HUES6 (cell line): ENCODE data around the gene ENKD1.

Source experiments
- H3K27ac ChIP-seq: 2 replicates; pipeline ENCODE4 v1.7.0; 2013; ENCODE audit warnings: low read depth, mild to moderate bottlenecking, low read length, inconsistent platforms
- H3K27me3 ChIP-seq: 2 replicates; pipeline ENCODE4 v1.6.1; 2013; ENCODE audit warnings: low read length; ENCODE audit not compliant: control insufficient read depth, insufficient read depth
- H3K36me3 ChIP-seq: 2 replicates; pipeline ENCODE4 v1.6.1; 2013; ENCODE audit warnings: low read length; ENCODE audit not compliant: control insufficient read depth, insufficient read depth
- H3K4me1 ChIP-seq: 2 replicates; pipeline ENCODE4 v1.6.1; 2013; ENCODE audit warnings: low read length; ENCODE audit not compliant: control insufficient read depth, insufficient read depth
- H3K4me3 ChIP-seq: 2 replicates; pipeline ENCODE4 v1.5.1; 2013; ENCODE audit warnings: low read depth, low read length
- H3K9ac ChIP-seq: one replicate; pipeline ENCODE4 v1.6.1; 2013; ENCODE audit warnings: mild to moderate bottlenecking, low read length
- H3K9me3 ChIP-seq: 2 replicates; pipeline ENCODE4 v1.6.1; 2013; ENCODE audit warnings: low read depth, low read length; ENCODE audit not compliant: control insufficient read depth, insufficient read depth

ENKD1 gene

GRCh38 chr16:67647681-67648080 is 18.9 kb downstream of the ENKD1 start:
- peaks cover 5% of the 10 kb centered on the region; the same call in 1 of the 2 replicates for H3K36me3 ChIP-seq
- H3K4me1 ChIP-seq = peaks cover 14% of the 10 kb centered on the region
- H3K9ac ChIP-seq = no peak overlapping the region
- H3K27me3 ChIP-seq = peaks cover 65% of the 10 kb centered on the region
- H3K9me3 ChIP-seq = no peaks in the 10 kb centered on the region
- no peak overlapping the region for H3K27ac ChIP-seq
- no peak overlapping the region for H3K4me3 ChIP-seq

GRCh38 chr16:67647111-67647651 is 19.4 kb downstream of the ENKD1 start:
- Histone ChIP-seq H3K9me3 (no peaks in the 10 kb centered on the region), H3K4me1 (peaks cover 14% of the 10 kb centered on the region), H3K4me3 (no peak overlapping the region), H3K36me3 (peaks cover 5% of the 10 kb centered on the region; the same call in 1 of the 2 replicates), H3K9ac (no peak overlapping the region), H3K27me3 (peaks cover 65% of the 10 kb centered on the region), H3K27ac (no peak overlapping the region)

GRCh38 chr16:67645397-67646121 is 21.0 kb downstream of the ENKD1 start:
- peaks cover 53% of the 10 kb centered on the region for H3K27me3 ChIP-seq

GRCh38 chr16:67644038-67644437 is 22.5 kb downstream of the ENKD1 start:
- Histone ChIP-seq H3K9ac (no peak overlapping the region), H3K27me3 (peaks cover 45% of the 10 kb centered on the region), H3K36me3 (peaks cover 2% of the 10 kb centered on the region), H3K27ac (no peak overlapping the region), H3K9me3 (no peaks in the 10 kb centered on the region), H3K4me3 (peak overlapping the region; percentile 52), H3K4me1 (peaks cover 11% of the 10 kb centered on the region)

More at GRCh38 chr16:67645397-67646121, 21.0 kb downstream of the ENKD1 start:
- Histone ChIP-seq H3K4me3 (peak overlapping the region; percentile 52), H3K27ac (no peak overlapping the region), H3K36me3 (no peaks in the 10 kb centered on the region; the same call in 1 of the 2 replicates), H3K4me1 (peaks cover 14% of the 10 kb centered on the region), H3K9ac (no peak overlapping the region), H3K9me3 (no peaks in the 10 kb centered on the region)

GRCh38 chr16:67641779-67642708 is 24.5 kb downstream of the ENKD1 start:
- Histone ChIP-seq H3K9ac (no peak overlapping the region), H3K27me3 (peaks cover 27% of the 10 kb centered on the region), H3K36me3 (peaks cover 22% of the 10 kb centered on the region), H3K4me1 (peaks cover 11% of the 10 kb centered on the region), H3K4me3 (no peak overlapping the region), H3K27ac (no peak overlapping the region), H3K9me3 (no peaks in the 10 kb centered on the region)

GRCh38 chr16:67637625-67638024 is 28.9 kb downstream of the ENKD1 start:
- H3K4me3 ChIP-seq = no peak overlapping the region
- no peak overlapping the region for H3K27ac ChIP-seq
- no peaks in the 10 kb centered on the region for H3K27me3 ChIP-seq
- no peak overlapping the region for H3K9ac ChIP-seq
- peaks cover 56% of the 10 kb centered on the region for H3K36me3 ChIP-seq
- H3K4me1 ChIP-seq = no peaks in the 10 kb centered on the region
- no peaks in the 10 kb centered on the region for H3K9me3 ChIP-seq

GRCh38 chr16:67636713-67637112 is 29.8 kb downstream of the ENKD1 start:
- Histone ChIP-seq H3K27ac (no peak overlapping the region), H3K4me3 (no peak overlapping the region), H3K36me3 (peaks cover 64% of the 10 kb centered on the region), H3K9ac (no peak overlapping the region), H3K4me1 (no peaks in the 10 kb centered on the region), H3K27me3 (no peaks in the 10 kb centered on the region), H3K9me3 (no peaks in the 10 kb centered on the region)

- Histone ChIP-seq H3K4me1 (no peaks in the 10 kb centered on the region), H3K27me3 (no peaks in the 10 kb centered on the region), H3K36me3 (peaks cover 78% of the 10 kb centered on the region), H3K9me3 (no peaks in the 10 kb centered on the region), H3K27ac (no peak overlapping the region), H3K4me3 (no peak overlapping the region), H3K9ac (no peak overlapping the region)
Measured at GRCh38 chr16:67632415-67633172, 34.0 kb downstream of the ENKD1 start.

GRCh38 chr16:67628216-67628615 is 38.3 kb downstream of the ENKD1 start:
- H3K36me3 ChIP-seq = peaks cover 75% of the 10 kb centered on the region
- no peaks in the 10 kb centered on the region for H3K4me1 ChIP-seq
- H3K27ac ChIP-seq = no peak overlapping the region

GRCh38 chr16:67613808-67614207 is 52.7 kb downstream of the ENKD1 start:
- no peaks in the 10 kb centered on the region for H3K4me1 ChIP-seq
- H3K27me3 ChIP-seq = no peaks in the 10 kb centered on the region
- H3K4me3 ChIP-seq = no peak overlapping the region
- no peak overlapping the region for H3K9ac ChIP-seq
- no peaks in the 10 kb centered on the region for H3K9me3 ChIP-seq
- H3K27ac ChIP-seq = no peak overlapping the region
- peaks cover 77% of the 10 kb centered on the region for H3K36me3 ChIP-seq

More at GRCh38 chr16:67628216-67628615, 38.3 kb downstream of the ENKD1 start:
- Histone ChIP-seq H3K9me3 (no peaks in the 10 kb centered on the region), H3K27me3 (no peaks in the 10 kb centered on the region), H3K9ac (no peak overlapping the region), H3K4me3 (no peak overlapping the region)
